IPS-18a (cell line): ENCODE results near the gene TCFL5.

Source experiments
- H3K27ac ChIP-seq: one replicate; pipeline ENCODE4 v1.5.1; 2013; ENCODE audit warnings: low read length
- H3K27me3 ChIP-seq: one replicate; pipeline ENCODE4 v1.6.1; 2013; ENCODE audit warnings: mild to moderate bottlenecking, low read length; ENCODE audit not compliant: control insufficient read depth, insufficient read depth
- H3K36me3 ChIP-seq: one replicate; pipeline ENCODE4 v1.6.1; 2013; ENCODE audit warnings: low read depth, low read length; ENCODE audit not compliant: control insufficient read depth
- H3K4me1 ChIP-seq: one replicate; pipeline ENCODE4 v1.6.1; 2013; ENCODE audit warnings: low read depth, low read length; ENCODE audit not compliant: control insufficient read depth
- H3K4me3 ChIP-seq: one replicate; pipeline ENCODE4 v1.5.1; 2013; ENCODE audit warnings: low read length
- H3K9ac ChIP-seq: one replicate; pipeline ENCODE4 v1.6.1; 2013; ENCODE audit warnings: mild to moderate bottlenecking, low read length, moderate library complexity
- H3K9me3 ChIP-seq: one replicate; pipeline ENCODE4 v1.6.1; 2013; ENCODE audit warnings: low read depth, low read length; ENCODE audit not compliant: control insufficient read depth

TCFL5 gene

DNA sequence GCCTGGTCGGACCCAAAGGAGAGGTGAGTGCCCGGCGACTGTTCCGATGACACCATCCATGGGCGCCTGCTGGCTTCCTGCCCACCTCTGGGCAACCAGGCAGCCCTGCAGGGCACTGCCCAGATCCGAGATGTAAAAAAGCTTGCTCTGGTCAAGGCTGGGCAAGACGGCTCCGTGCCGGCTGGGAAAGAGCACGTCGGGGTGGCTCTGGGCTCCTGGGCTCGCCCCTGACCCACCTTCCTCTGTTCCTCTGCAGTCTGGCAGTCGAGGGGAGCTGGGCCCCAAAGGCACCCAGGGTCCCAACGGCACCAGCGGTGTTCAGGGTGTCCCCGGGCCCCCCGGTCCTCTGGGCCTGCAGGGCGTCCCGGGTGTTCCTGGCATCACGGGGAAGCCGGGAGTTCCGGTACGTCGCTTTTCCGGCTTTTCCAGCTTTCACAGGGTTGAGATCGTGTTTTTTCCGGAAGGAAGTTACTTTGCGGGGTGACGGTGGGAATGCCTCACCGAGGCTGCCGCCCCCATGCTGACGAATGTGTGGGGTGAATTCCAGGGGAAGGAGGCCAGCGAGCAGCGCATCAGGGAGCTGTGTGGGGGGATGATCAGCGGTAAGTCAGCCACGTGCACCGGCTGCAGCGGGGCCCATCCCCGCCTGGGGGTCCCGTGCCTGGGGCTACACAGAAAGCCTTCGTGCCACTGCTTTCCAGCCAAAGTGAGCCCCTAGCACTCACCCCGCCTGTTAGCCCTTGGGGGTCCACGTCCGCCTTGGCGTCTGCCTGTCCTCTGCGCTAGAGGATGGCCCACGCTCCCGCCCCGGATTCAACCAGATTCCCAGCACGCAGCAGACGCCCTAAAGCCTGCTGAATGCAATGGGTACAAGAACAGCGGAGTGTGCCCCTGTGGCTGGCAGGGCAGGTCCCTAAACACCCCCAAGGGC is 25.4 kb downstream of the TCFL5 start:
- Histone ChIP-seq H3K4me1 (peaks cover 10% of the 10 kb centered on the region), H3K9ac (no peak overlapping the region), H3K4me3 (no peak overlapping the region), H3K27me3 (no peaks in the 10 kb centered on the region), H3K36me3 (peaks cover 11% of the 10 kb centered on the region), H3K9me3 (no peaks in the 10 kb centered on the region), H3K27ac (no peak overlapping the region)

DNA sequence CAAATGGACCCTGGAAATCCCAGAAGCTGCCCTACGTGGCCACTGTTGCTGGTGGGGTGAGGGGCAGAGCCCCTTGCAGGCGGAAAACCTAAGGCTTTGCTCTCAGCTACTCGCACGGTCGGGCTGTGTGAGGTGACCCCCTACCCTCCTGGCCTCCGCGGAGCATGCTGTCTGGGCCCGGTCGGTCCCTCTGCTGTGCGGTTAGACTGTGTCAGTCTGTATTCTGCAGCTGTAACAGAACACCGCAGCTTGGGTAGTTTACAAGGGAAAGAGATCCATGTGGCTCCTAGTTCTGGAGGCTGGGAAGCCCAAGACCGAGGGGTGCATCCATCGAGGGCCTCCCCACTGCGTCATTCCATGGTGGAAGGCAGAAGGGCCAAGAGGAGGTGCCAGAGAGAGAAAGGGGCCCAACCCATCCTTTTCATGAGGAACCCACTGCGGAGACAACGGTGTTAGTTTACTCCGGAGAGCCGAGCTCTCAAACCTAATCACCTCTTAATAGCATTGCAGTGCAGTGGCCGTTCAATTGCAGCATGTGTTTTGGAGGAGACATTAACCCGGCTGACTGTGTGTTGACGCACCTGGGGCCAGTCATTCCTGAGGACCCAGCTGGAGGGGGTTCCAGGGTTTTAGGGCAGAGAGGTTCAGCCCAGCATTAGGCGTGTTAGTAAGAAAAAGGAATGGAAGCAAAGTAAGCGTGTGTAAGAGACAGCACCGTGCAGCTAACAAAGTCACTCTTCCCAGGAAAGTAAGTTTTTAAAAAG is 26.5 kb downstream of the TCFL5 start:
- Histone ChIP-seq H3K9me3 (no peaks in the 10 kb centered on the region), H3K27me3 (no peaks in the 10 kb centered on the region), H3K9ac (no peak overlapping the region), H3K4me1 (peaks cover 10% of the 10 kb centered on the region), H3K27ac (no peak overlapping the region), H3K4me3 (no peak overlapping the region), H3K36me3 (peaks cover 5% of the 10 kb centered on the region)

DNA sequence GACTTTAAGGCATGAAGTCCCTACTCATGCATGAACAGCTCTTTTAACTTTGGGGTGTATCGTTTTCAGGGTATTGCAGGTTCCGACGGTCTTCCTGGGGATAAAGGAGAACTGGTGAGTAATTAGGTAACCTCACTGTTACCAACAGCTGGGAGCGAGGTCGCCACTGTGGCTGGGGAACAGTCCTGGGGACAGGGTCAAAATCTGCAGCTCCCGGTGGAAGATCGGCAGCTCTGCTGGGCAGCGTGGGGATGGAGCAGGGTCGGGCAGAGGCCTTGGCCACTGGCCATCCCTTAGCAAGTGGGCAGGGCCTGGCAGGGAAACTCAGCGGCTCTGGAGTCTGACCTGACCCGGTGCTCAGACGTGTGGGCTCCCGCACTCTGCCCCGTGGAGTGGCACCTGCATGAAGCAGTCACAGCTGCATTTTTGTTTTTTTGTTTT is 28.7 kb downstream of the TCFL5 start:
- Histone ChIP-seq H3K4me3 (no peak overlapping the region), H3K9ac (no peak overlapping the region), H3K27me3 (no peaks in the 10 kb centered on the region), H3K27ac (no peak overlapping the region), H3K36me3 (peaks cover 5% of the 10 kb centered on the region), H3K9me3 (no peaks in the 10 kb centered on the region), H3K4me1 (peaks cover 10% of the 10 kb centered on the region)

DNA sequence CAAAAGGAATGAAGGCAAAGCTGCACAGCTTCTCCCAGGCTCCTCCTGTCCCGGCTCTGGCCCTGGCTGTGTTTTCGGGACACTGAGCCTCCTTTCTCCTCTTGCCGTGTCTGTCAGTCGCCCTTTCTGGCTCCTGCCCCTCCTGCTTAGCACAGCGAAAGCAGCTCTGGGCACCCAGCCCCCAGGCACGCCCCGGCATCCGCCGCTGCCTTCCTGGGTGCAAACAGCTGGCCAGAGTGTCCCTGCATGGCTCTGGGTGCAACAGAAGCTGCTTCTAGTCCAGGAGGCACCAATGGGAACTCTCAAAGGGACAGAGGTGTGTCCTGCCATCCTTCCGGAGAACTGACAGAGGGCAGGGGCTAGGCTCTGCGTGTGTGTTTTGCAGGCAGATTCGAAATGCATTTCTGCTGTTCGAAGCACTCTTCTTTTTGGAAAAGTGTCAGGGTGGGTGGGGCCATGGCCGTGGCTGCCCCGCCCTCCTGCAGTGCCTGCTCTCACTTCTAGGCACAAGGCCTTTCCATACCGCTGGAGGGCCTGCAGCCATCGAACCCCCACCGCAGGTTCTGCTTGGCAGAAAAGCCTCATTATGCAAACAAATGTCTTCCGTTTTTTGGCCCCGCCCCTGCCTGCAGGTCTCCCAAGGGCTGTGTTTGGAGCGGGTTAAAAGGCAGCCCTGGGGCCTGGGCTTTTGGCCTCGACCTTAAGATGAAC is 29.3 kb downstream of the TCFL5 start:
- H3K27ac ChIP-seq, result no peak overlapping the region
- no peak overlapping the region for H3K4me3 ChIP-seq

DNA sequence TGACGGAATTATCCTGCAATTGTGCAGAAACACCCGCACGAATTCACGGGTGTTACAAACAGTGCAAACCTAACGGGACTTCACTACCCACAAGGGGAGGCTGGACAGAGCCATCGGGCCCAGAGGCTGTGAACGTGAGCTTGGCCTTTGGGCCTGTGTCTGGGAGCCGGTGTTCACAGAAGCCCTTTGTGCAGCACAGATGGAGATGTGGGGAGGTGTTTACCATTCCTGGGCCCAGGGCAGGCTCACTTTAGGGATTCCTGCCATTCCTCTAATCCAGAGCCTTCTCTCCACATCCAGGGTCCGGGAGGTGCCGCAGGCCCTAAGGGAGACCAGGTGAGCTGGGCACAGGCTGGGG is 29.8 kb downstream of the TCFL5 start:
- no peak overlapping the region for H3K9ac ChIP-seq

More for the DNA sequence above, 29.3 kb downstream of the TCFL5 start:
- peaks cover 10% of the 10 kb centered on the region for H3K36me3 ChIP-seq
- H3K4me1 ChIP-seq, result peaks cover 10% of the 10 kb centered on the region
- H3K27me3 ChIP-seq, result no peaks in the 10 kb centered on the region
- H3K9me3 ChIP-seq, result no peaks in the 10 kb centered on the region
- H3K9ac ChIP-seq, result no peak overlapping the region

DNA sequence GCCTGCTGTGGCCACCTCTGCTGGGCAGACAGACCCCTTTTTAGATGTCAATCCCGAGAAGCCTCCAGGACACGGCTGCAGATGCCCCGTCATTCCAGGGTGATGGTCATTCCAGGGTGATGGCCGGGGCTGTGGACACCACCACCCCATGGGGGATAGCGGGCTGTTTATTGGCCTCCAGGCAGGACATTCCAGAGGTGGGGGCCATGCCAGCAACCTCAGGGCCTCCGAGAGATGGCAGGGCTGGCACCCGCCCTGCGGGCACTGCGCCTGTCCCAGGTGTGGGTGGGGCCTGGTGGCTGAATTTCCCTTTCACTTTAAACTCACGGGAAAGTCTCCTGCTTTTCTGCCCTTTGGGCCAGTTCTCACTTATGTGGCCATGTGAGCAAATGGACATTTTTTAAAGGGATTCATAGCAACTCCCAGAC is 30.2 kb downstream of the TCFL5 start:
- H3K4me1 ChIP-seq, result peaks cover 10% of the 10 kb centered on the region
- no peak overlapping the region for H3K4me3 ChIP-seq
- H3K9ac ChIP-seq, result no peak overlapping the region
- H3K36me3 ChIP-seq, result peaks cover 5% of the 10 kb centered on the region
- no peaks in the 10 kb centered on the region for H3K9me3 ChIP-seq
- no peak overlapping the region for H3K27ac ChIP-seq
- H3K27me3 ChIP-seq, result no peaks in the 10 kb centered on the region

More for the DNA sequence above, 29.8 kb downstream of the TCFL5 start:
- Histone ChIP-seq H3K4me3 (no peak overlapping the region), H3K27me3 (no peaks in the 10 kb centered on the region), H3K4me1 (peaks cover 10% of the 10 kb centered on the region), H3K36me3 (peaks cover 9% of the 10 kb centered on the region), H3K27ac (no peak overlapping the region), H3K9me3 (no peaks in the 10 kb centered on the region)

DNA sequence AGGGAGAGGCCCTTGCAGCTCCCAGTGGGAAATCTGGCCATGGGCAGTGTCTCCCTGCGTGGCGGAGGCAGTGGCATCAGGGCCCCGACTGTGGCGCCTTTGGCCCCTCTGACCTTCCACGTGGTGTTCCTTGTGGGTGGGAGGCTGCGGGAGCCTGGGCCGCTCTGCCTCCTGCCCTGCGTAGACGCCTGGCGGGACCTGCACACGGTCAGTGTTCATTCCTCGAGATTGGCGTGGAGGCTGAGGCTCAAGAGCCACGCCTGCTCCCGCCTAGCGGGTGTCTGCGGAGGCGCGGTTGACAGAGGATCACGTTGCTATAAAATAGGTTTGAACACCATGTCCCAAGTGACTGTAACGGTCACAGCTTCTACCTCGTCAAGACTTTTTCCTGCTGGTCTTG is 30.8 kb downstream of the TCFL5 start:
- H3K9ac ChIP-seq, result no peak overlapping the region
- no peaks in the 10 kb centered on the region for H3K27me3 ChIP-seq
- no peak overlapping the region for H3K4me3 ChIP-seq
- H3K27ac ChIP-seq, result no peak overlapping the region
- H3K36me3 ChIP-seq, result peaks cover 5% of the 10 kb centered on the region
- H3K4me1 ChIP-seq, result peaks cover 10% of the 10 kb centered on the region
- no peaks in the 10 kb centered on the region for H3K9me3 ChIP-seq

DNA sequence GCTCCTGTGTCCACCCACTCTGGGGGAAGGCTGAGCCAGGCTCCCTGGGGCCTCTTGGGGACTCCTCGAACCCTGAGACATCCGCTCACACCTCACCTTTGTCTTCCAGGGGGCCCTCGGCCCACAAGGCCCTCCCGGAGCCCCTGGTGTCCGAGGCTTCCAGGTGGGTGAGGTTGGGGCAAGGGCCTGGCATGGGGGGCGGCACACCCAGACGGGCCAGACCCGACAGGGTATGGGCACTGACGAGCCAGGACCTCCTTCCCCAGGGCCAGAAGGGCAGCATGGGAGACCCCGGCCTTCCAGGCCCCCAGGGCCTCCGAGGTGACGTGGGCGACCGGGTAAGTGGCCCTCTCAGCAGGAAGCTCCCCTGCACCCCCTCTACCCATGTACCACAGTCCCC is 31.4 kb downstream of the TCFL5 start:
- Histone ChIP-seq H3K27me3 (no peaks in the 10 kb centered on the region), H3K9ac (no peak overlapping the region), H3K27ac (no peak overlapping the region), H3K4me1 (peaks cover 10% of the 10 kb centered on the region), H3K9me3 (no peaks in the 10 kb centered on the region), H3K4me3 (no peak overlapping the region), H3K36me3 (peaks cover 5% of the 10 kb centered on the region)

DNA sequence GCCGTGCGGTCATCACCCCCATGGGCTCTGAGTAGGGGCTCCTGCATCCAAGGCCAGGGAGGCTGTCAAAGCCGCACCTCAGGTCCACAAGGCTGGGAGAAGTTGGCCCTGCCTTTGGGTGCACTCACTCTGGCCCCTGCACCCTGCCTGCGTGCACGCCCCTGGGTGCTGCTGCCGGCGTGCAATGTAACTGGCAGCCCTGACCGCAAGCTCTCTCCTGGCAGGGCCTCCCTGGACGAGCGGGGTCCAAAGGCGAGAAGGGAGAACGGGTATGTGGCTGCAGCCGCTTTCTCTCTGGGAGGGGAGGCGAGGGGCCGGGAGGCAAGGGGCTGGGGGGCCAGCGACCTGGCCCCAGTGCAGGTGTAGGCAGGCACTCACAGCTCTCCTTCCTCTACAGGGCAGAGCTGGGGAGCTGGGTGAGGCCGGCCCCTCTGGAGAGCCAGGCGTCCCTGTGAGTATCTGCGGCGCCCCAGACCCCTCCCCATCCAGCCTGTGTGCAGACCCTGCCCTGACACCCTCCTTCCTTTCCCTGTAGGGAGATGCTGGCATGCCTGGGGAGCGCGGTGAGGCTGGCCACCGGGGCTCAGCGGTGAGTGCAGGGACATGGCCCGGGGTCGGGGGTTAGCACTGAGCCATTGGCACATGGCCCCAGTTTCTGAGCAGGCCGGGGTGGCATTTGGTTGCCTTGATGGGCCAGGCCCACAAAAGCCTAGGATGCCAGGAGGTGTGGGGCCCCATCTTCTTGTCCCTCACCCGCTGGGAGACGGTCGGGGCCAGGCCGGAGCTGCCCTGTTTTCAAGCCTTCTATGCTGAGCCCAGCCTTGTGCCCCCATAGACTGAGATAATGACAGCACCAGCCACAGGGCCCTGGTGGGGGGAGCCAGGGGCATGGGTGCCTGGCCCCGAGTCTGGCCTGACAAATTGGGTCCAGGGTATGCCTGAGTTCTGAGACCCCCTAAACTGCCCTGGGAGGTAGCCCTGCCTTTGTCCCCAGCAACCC is 32.1 kb downstream of the TCFL5 start:
- Histone ChIP-seq H3K36me3 (peaks cover 5% of the 10 kb centered on the region), H3K9me3 (no peaks in the 10 kb centered on the region), H3K4me1 (peaks cover 12% of the 10 kb centered on the region), H3K4me3 (no peak overlapping the region), H3K27me3 (no peaks in the 10 kb centered on the region), H3K27ac (no peak overlapping the region), H3K9ac (no peak overlapping the region)

DNA sequence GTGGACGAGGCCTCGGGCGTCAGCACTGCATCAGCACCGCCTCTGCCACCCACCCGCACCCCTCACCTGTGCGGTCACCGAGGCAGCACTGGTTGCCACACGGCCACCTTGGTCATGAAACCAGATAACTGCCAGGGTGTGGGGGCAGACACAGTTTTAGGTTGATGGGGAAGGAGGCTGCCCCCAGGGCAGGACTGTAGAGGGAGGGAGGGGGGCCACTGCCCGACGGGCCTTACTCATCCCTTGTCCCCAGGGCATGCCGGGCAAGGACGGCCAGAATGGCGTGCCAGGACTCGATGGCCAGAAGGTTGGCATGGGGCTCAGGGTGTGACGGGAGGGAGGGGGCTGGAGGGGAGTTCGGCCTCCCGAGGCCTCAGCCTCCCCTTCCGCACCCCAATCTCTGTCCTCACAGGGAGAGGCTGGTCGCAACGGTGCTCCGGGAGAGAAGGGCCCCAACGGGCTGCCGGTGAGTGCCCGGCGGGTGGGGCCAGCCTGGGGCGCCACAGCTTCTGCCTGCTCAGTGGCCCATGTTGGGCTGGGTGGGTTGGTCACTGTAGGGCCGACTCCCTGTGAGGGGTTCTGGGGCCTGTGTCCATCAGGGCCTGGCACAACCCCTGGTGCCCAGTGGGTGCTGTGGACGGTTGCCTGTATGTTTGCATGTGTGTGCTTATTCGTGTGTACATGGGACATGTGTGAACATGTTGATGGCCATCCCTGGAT is 33.0 kb downstream of the TCFL5 start:
- Histone ChIP-seq H3K4me3 (no peak overlapping the region), H3K9me3 (no peaks in the 10 kb centered on the region), H3K27ac (no peak overlapping the region), H3K4me1 (peaks cover 17% of the 10 kb centered on the region), H3K36me3 (peaks cover 5% of the 10 kb centered on the region), H3K27me3 (no peaks in the 10 kb centered on the region), H3K9ac (no peak overlapping the region)
